ENCODE data around the gene PLCXD1. TPM values are rescaled to one million over a fixed set of nuclear protein-coding genes. Genes with fewer than 3 reads are reported as not detected.
A peak's percentile ranks its signal among the peaks of the same experiment; 100 is the strongest.

PLCXD1 gene
- polyA plus RNA-seq, 3 donors = 2.9 to 28.7 (median 6.7) TPM

DNA sequence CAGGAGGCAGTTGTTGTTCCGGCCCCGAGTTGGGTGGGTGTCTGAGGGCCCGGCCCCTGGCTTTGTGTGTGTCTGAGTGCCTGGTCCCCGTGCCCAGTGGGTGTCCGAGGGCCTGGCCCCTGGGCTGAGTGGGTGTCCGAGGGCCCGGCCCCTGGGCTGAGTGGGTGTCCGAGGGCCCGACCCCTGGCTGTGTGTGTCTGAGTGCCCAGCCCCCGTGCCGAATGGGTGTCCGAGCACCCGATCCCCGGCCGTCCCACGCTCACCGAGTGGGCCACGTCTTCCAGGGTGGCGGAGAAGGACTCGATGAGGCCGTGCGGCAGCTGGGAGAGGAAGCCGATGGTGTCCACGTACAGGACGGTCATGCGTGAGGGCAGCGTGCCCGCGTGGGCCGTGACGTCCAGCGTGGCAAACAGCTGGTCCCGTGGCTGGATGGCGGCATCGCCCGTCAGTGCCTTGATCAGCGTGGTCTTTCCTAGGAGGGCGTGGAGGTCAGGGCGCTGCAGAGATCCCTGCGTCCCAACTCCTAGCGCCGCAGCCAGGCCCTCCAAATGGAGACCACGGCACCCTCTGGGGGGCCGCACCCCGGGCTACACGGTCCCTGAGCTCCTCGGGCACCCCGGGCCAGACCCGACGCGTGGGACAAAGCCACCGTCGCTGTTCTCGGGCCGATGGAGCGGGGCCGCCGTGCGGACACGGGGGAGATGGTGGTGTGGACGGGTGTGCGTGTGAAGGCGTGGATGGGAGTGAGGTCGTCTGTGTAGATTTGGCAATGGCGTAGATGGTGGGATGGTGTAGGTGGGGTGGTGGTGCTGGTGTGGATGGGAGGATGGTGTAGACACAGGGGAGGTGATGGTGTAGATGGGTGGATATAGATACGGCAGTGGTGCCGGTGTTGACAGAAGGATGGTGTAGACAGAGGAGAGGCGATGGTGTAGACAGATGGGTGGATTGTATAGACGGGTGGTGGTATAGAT is 30.3 kb downstream of the PLCXD1 start:
- Mint-ChIP-seq H3K36me3 (peaks cover 53 to 70% of the 10 kb centered on the region in 2 donors), H3K9me3 (peaks cover 0 to 6% (median 2%) of the 10 kb centered on the region in 7 donors), H3K27ac (peak overlapping the region in 1 of 7 donors; percentile 4), H3K27me3 (ENCODE audit: low read depth in 3 of 3) (no peaks in the 10 kb centered on the region), H3K4me1 (no peaks in the 10 kb centered on the region), H3K4me3 (no peak overlapping the region)
- DNase-seq = no peak
- H3K27ac ChIP-seq (ENCODE audit: low read depth in 1 of 2, low read length in 2 of 2) = no peak overlapping the region
- H3K36me3 ChIP-seq (replicated peaks in 1 of 2; ENCODE audit: control insufficient read depth in 1 of 2, insufficient read depth in 2 of 2, low read length in 2 of 2) = peaks cover 74 to 88% of the 10 kb centered on the region in 2 donors
- H3K9me3 ChIP-seq (replicated peaks in 1 of 2; ENCODE audit: control insufficient read depth in 1 of 2, insufficient read depth in 1 of 2, low read length in 2 of 2) = no peaks in the 10 kb centered on the region
- H3K4me1 ChIP-seq (ENCODE audit: control insufficient read depth in 1 of 2, insufficient read depth in 2 of 2, low read length in 2 of 2) = no peaks in the 10 kb centered on the region
- H4K20me1 ChIP-seq (ENCODE audit: insufficient read depth, low read length) = peaks cover under 1% of the 10 kb centered on the region
- TF ChIP-seq CTCF (IDR thresholded peaks at IDR 0.05) = no peak
- no peak overlapping the region for H2AFZ ChIP-seq (ENCODE audit: insufficient read depth, low read depth, low read length, poor library complexity, severe bottlenecking)
- peaks cover 4% of the 10 kb centered on the region for H3K79me2 ChIP-seq (ENCODE audit: insufficient read depth, low read length)
- H3K4me2 ChIP-seq (replicated peaks; ENCODE audit: extremely low read depth, low read length, poor library complexity, severe bottlenecking) = no peak overlapping the region
- no peak overlapping the region for H3K4me3 ChIP-seq (replicated peaks in 1 of 3; ENCODE audit: low read depth in 2 of 3, low read length in 3 of 3)
- H3K27me3 ChIP-seq (ENCODE audit: control insufficient read depth in 2 of 2, insufficient read depth in 2 of 2, low read length in 2 of 2) = no peaks in the 10 kb centered on the region
- intact Hi-C loops (cut with micrococcal nuclease) = no loop called here
- no peak overlapping the region for H3K9ac ChIP-seq (ENCODE audit: insufficient read depth, low read length, poor library complexity, severe bottlenecking)
- 95% methylated on average over 54 of the region's 69 CpGs for WGBS (ENCODE audit: insufficient coverage)

- no peaks in the 10 kb centered on the region for H3K9me3 ChIP-seq (replicated peaks in 1 of 2; ENCODE audit: control insufficient read depth in 1 of 2, insufficient read depth in 1 of 2, low read length in 2 of 2)
- H3K9ac ChIP-seq (ENCODE audit: insufficient read depth, low read length, poor library complexity, severe bottlenecking) = no peak overlapping the region
- H3K27me3 ChIP-seq (ENCODE audit: control insufficient read depth in 2 of 2, insufficient read depth in 2 of 2, low read length in 2 of 2) = no peaks in the 10 kb centered on the region
- H3K79me2 ChIP-seq (ENCODE audit: insufficient read depth, low read length) = peaks cover 14% of the 10 kb centered on the region
- H3K27ac ChIP-seq (ENCODE audit: low read depth in 1 of 2, low read length in 2 of 2) = no peak overlapping the region
- no peak overlapping the region for H3K27ac Mint-ChIP-seq
- intact Hi-C loops (cut with micrococcal nuclease) = no loop called here
- peaks cover 4% of the 10 kb centered on the region for H3K4me1 Mint-ChIP-seq
- peaks cover 68 to 80% of the 10 kb centered on the region in 2 donors for H3K36me3 ChIP-seq (replicated peaks in 1 of 2; ENCODE audit: control insufficient read depth in 1 of 2, insufficient read depth in 2 of 2, low read length in 2 of 2)
- peaks cover 0 to under 1% of the 10 kb centered on the region in 2 donors for H3K4me1 ChIP-seq (ENCODE audit: control insufficient read depth in 1 of 2, insufficient read depth in 2 of 2, low read length in 2 of 2)
- 94% methylated on average over 46 of the region's 54 CpGs for WGBS (ENCODE audit: insufficient coverage)
- H2AFZ ChIP-seq (ENCODE audit: insufficient read depth, low read depth, low read length, poor library complexity, severe bottlenecking) = no peak overlapping the region
- no peak for TF ChIP-seq CTCF (IDR thresholded peaks at IDR 0.05)
- peaks cover 11% of the 10 kb centered on the region for H4K20me1 ChIP-seq (ENCODE audit: insufficient read depth, low read length)
- peaks cover 0 to under 1% (median 0%) of the 10 kb centered on the region in 3 donors for H3K27me3 Mint-ChIP-seq (ENCODE audit: low read depth in 3 of 3)
- DNase-seq = no peak
- H3K4me3 ChIP-seq (replicated peaks in 1 of 3; ENCODE audit: low read depth in 2 of 3, low read length in 3 of 3) = no peak overlapping the region
- H3K36me3 Mint-ChIP-seq = peaks cover 49 to 60% of the 10 kb centered on the region in 2 donors
- H3K4me2 ChIP-seq (replicated peaks; ENCODE audit: extremely low read depth, low read length, poor library complexity, severe bottlenecking) = no peak overlapping the region
- H3K9me3 Mint-ChIP-seq = peaks cover 0 to 7% (median under 1%) of the 10 kb centered on the region in 7 donors
- no peak overlapping the region for H3K4me3 Mint-ChIP-seq
Observed at GRCh38 chrX:312621-313331, 31.6 kb downstream of the PLCXD1 start.

All from CD14-positive monocyte (primary cell).